ENCODE measurements around the gene ORC2.

- TF ChIP-seq GATA2 (IDR thresholded peaks at IDR 0.05; ENCODE audit: low read depth, low read length) (no peak), GATA3 (IDR thresholded peaks at IDR 0.05; ENCODE audit: low read depth, low read length) (no peak)
Observed at GRCh38 chr2:200922439-200922838, 41.0 kb downstream of the ORC2 start.
